ENCODE measurements around the gene PARP3. TPM values are rescaled to one million over a fixed set of nuclear protein-coding genes. Genes with fewer than 3 reads are reported as not detected.

The PARP3 gene
- total and polyA plus RNA-seq, 2 of the 8 experiments (the other 6 are each of a cell fraction or from before 2014, with no cell fraction given) = 1.3 to 1.6 TPM

- no peak overlapping the region for H2BK5ac ChIP-seq (ENCODE audit: low read depth, low read length)
- H3K36me3 ChIP-seq (ENCODE audit: control insufficient read depth in 2 of 4, insufficient read depth in 4 of 4, low read length in 3 of 4) = peaks cover 26 to 47% (median 43%) of the 10 kb centered on the region in 4 experiments
- no peak overlapping the region for H3K14ac ChIP-seq (ENCODE audit: insufficient read length)
- no peaks in the 10 kb centered on the region for H3K23me2 ChIP-seq (ENCODE audit: low read depth, low read length)
- peaks cover 5% of the 10 kb centered on the region for H3K79me1 ChIP-seq (ENCODE audit: low read depth, low read length)
- ChIA-PET POLR2A (ENCODE audit: partially characterized antibody) (interaction anchor here (0.9 to 1.6 kb wide), 2 partner anchors 32 to 35 kb away, joined by 3 to 6 read pairs; no protein-coding TSS in a partner anchor), CTCF (ENCODE audit: partially characterized antibody) (interaction anchor here (0.6 to 1.8 kb wide), 4 partner anchors 11 to 114 kb away, joined by 3 to 7 read pairs (median 6); no protein-coding TSS in a partner anchor)
- no peak overlapping the region for H3K23ac ChIP-seq (ENCODE audit: insufficient read length)
- no peak overlapping the region for H2BK12ac ChIP-seq (ENCODE audit: low read depth, low read length)
- 0 out of 2 replicates have a peak overlapping the region, but pooled peaks have one; percentile 2 for H4K8ac ChIP-seq (ENCODE audit: extremely low read depth, insufficient read depth, low read length)
- 96% methylated on average over 11 of the region's 11 CpGs; no CpG with 5 or more reads in 1 of the 2 experiments for WGBS, 2 experiments (ENCODE audit: extremely low coverage in 1 of 2, insufficient coverage in 1 of 2, insufficient read length in 1 of 2, insufficient replicate concordance in 2 of 2, low coverage in 1 of 2, low lambda C conversion rate in 2 of 2, missing lambda C conversion rate in 1 of 2)
- H2BK15ac ChIP-seq (ENCODE audit: low read length) = no peak overlapping the region
- H3K4me2 ChIP-seq (ENCODE audit: insufficient read depth in 1 of 2, low read depth in 2 of 2, low read length in 2 of 2) = no peak overlapping the region
- TF ChIP-seq PHF8 (conservative IDR thresholded peaks at IDR 0.05; ENCODE audit: low read depth, low read length) = no peak
- H3K27me3 ChIP-seq (replicated peaks in 1 of 4; ENCODE audit: control insufficient read depth in 3 of 4, extremely low read depth in 1 of 4, insufficient read depth in 3 of 4, low read length in 3 of 4) = no peaks in the 10 kb centered on the region
- H3K9me3 ChIP-seq (ENCODE audit: insufficient read depth in 2 of 2, low read depth in 1 of 2, low read length in 1 of 2) = no peaks in the 10 kb centered on the region
- H2BK120ac ChIP-seq (replicated peaks; ENCODE audit: low read depth, low read length) = no peak overlapping the region
- no peak overlapping the region for H2AFZ ChIP-seq (ENCODE audit: low read length)
- H2BK20ac ChIP-seq (ENCODE audit: low read length) = no peak overlapping the region
- DNase-seq (ENCODE audit: low read depth in 1 of 2, low spot score in 2 of 2) (no peak), FAIRE-seq (no peak)
- H4K20me1 ChIP-seq (replicated peaks in 1 of 2; ENCODE audit: control insufficient read depth in 1 of 2, insufficient read depth in 2 of 2, low read length in 2 of 2) = peaks cover 0 to 26% of the 10 kb centered on the region in 2 experiments
- H2AK5ac ChIP-seq (ENCODE audit: low read depth, low read length) = no peak overlapping the region
- no peak overlapping the region for H4K5ac ChIP-seq (ENCODE audit: insufficient read length, low read depth, low read length)
- H4K91ac ChIP-seq (replicated peaks; ENCODE audit: insufficient read length, low read length) = no peak overlapping the region
- H3K4me1 ChIP-seq (replicated peaks in 1 of 4; ENCODE audit: control insufficient read depth in 3 of 4, insufficient read depth in 4 of 4, low read length in 3 of 4) = no peaks in the 10 kb centered on the region
- H3K27ac ChIP-seq (ENCODE audit: low read depth, low read length) = no peak overlapping the region
- no peak overlapping the region for H3K4me3 ChIP-seq (ENCODE audit: extremely low read depth in 1 of 4, insufficient read depth in 2 of 4, low read depth in 3 of 4, low read length in 4 of 4)
- no peak overlapping the region for H3K18ac ChIP-seq (ENCODE audit: extremely low read depth, low read length)
- H3K79me2 ChIP-seq (ENCODE audit: control insufficient read depth in 1 of 2, insufficient read depth in 2 of 2, low read length in 2 of 2) = peaks cover 0 to 10% of the 10 kb centered on the region in 2 experiments; a peak in 2 of 4 replicates
- H3K9ac ChIP-seq (replicated peaks in 1 of 4; ENCODE audit: extremely low read depth in 1 of 4, low read depth in 3 of 4, low read length in 3 of 4) = no peak overlapping the region
- no peak overlapping the region for H3K4ac ChIP-seq (replicated peaks; ENCODE audit: insufficient read length, low read depth, low read length)
- no peak overlapping the region for H3K56ac ChIP-seq (replicated peaks; ENCODE audit: insufficient read length, low read depth, low read length)
Observed at GRCh38 chr3:51934139-51934850, 7.9 kb upstream of the PARP3 start.
